ENCODE results near the gene IPO11. TPM values are rescaled to one million over a fixed set of nuclear protein-coding genes. Genes with fewer than 3 reads are reported as not detected.

IPO11 gene
- 26.6 and 38.0 TPM in 2 replicates for total RNA-seq

GRCh38 chr5:62412549-62413329 lies at the start of gene IPO11:
Gene IPO11 (plus strand): TSS chr5:62412763. CDS start chr5:62437280, 24,517 bp downstream.

DNA sequence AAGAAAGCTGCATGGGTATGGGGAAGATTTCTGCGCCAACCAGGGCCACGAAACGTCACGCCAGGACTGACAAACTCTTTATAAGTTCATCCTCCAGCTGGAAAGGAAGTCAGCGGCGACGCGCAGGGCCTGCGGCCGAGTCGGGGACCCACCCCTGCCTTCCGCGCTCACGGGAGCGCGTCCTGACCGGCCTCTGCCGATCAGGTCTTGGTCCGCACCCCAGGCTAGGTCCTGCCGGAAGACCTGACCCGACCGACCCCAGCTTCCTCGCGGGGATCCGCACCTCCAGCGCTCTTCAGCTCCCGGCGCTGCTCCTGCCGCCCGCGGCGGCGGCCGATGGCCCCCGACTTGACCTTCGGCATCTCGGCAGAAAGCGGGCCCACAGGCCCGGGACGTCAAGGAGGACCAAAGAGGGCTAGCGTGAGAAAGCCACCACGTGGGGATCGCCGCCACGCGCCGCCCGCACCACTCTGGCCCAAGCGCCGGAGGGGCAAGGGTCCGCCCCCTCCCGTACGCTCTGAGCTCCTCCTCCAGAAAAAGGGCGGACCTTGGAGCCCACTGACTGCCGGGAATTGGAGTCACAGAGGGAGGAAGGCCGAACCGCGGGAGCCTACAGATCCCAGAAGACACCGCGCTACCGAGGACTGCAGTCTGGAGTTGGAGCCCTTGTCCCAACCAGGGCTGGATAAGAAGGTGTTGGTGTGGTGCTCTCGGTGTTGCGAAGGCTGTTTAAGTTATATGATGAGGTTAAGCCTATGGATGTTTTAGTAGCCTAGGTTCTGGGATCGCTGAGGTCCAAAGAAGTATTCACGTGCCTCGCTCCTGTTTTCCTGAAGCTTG lies 8.9 kb upstream of the IPO11 start, which contains the start of gene DIMT1:
TSS of gene DIMT1 (minus strand) at position 495 of the 840 bp plus-strand sequence. CDS start at position 362, 133 bp downstream.

DNA sequence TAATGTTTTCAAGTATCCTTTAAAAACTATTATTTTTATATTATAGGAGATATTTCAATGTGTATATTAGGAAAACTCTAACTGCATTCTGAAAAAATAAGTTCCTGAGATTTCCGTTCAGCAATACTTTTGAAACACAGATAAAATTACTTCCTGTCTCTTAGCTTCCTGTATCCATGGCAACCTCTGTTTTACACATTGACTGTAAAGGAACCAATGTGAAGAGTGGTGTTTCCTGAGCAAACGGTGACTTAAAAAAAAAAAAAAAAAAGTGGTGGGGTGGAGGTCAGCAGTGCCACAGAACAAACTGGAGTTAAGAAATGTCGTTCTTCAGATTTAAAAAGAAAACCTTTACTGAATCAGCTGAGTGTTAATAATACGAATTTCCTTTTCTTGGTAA lies 166.0 kb downstream of the IPO11 start, which contains the start of gene LRRC70:
TSS of gene LRRC70 (plus strand) at position 280 of the 400 bp plus-strand sequence. CDS start 620 bp downstream, outside the sequence.

Other genes with a start within 250 kb of the IPO11 start
- gene KIF2A, start 106.6 kb upstream of the IPO11 start, total RNA-seq: 55.9 and 71.3 TPM in 2 replicates
- 26.3 and 27.5 TPM in 2 replicates for gene DIMT1, start 8.9 kb upstream of the IPO11 start, total RNA-seq
- gene LRRC70, start 166.1 kb downstream of the IPO11 start, total RNA-seq: 0.50 and 1.3 TPM in 2 replicates

Measured in smooth muscle cell of trachea (primary cell).